OCI-LY1 (cell line): ENCODE results near the gene EPB41L2.

Source experiments
- H2AFZ ChIP-seq: fragments of 200-600 bp; sonication (generic), shearing (Covaris generic); 2 replicates; pipeline ENCODE4 v1.6.0; 2014; ENCODE audit warnings: antibody characterized with exemption, mild to moderate bottlenecking, low read length
- H3F3A ChIP-seq: fragments of 200-600 bp; sonication (generic), shearing (Covaris generic); 2 replicates; pipeline ENCODE4 v1.6.0; 2014; ENCODE audit warnings: mild to moderate bottlenecking, antibody characterized with exemption, low read length, moderate library complexity; ENCODE audit not compliant: insufficient read depth
- H3K27ac ChIP-seq: fragments of 200-600 bp; sonication (generic); 2 replicates; pipeline ENCODE4 v1.5.1; 2014; ENCODE audit warnings: low read length, mixed run types, mild to moderate bottlenecking, low read depth; ENCODE audit not compliant: poor library complexity, severe bottlenecking
- H3K27me3 ChIP-seq: fragments of 200-600 bp; sonication (generic); 2 replicates; pipeline ENCODE4 v1.6.0; 2014; ENCODE audit warnings: antibody characterized with exemption, mild to moderate bottlenecking, low read length, moderate library complexity; ENCODE audit not compliant: insufficient read depth
- H3K36me3 ChIP-seq: fragments of 200-600 bp; sonication (generic); 2 replicates; pipeline ENCODE4 v1.6.1; 2014; ENCODE audit warnings: mild to moderate bottlenecking, antibody characterized with exemption, low read length, moderate library complexity, mixed read lengths; ENCODE audit not compliant: insufficient read depth
- H3K4me1 ChIP-seq: fragments of 200-600 bp; sonication (generic); 2 replicates; pipeline ENCODE4 v1.5.1; 2014; ENCODE audit warnings: mild to moderate bottlenecking, low read length, moderate library complexity; ENCODE audit not compliant: insufficient read depth, severe bottlenecking
- H3K4me2 ChIP-seq: fragments of 200-600 bp; sonication (generic), shearing (Covaris generic); 2 replicates; pipeline ENCODE4 v1.6.1; 2014; ENCODE audit warnings: low read length
- H3K4me3 ChIP-seq: fragments of 200-600 bp; sonication (generic); 2 replicates; pipeline ENCODE4 v1.5.1; 2014; ENCODE audit warnings: low read length, low read depth, mild to moderate bottlenecking, mixed read lengths; ENCODE audit not compliant: poor library complexity, severe bottlenecking
- H3K79me2 ChIP-seq: fragments of 200-600 bp; shearing (Covaris generic); 2 replicates; pipeline ENCODE4 v1.6.1; 2016; ENCODE audit warnings: mixed run types, low read length, mixed read lengths; ENCODE audit not compliant: insufficient read depth
- H3K9ac ChIP-seq: fragments of 200-600 bp; sonication (generic), shearing (Covaris generic); 2 replicates; pipeline ENCODE4 v1.6.1; 2014; ENCODE audit warnings: mild to moderate bottlenecking, low read length, mixed read lengths
- H3K9me2 ChIP-seq: fragments of 200-600 bp; sonication (generic), shearing (Covaris generic); 2 replicates; pipeline ENCODE4 v1.6.1; 2014; ENCODE audit warnings: low read depth, mild to moderate bottlenecking, low read length, mixed read lengths
- H3K9me3 ChIP-seq: fragments of 200-600 bp; shearing (Covaris generic); 2 replicates; pipeline ENCODE4 v1.6.1; 2014; ENCODE audit warnings: low read length, mixed read lengths
- H4K20me1 ChIP-seq: fragments of 200-600 bp; sonication (generic), shearing (Covaris generic); 2 replicates; pipeline ENCODE4 v1.6.0; 2016; ENCODE audit warnings: mild to moderate bottlenecking, low read length; ENCODE audit not compliant: insufficient read depth
- CTCF ChIP-seq: fragments of 200-600 bp; sonication (generic), shearing (Covaris generic); IDR thresholded peaks from 2 replicates; pipeline ENCODE4 v1.5.1; 2017; ENCODE audit warnings: mild to moderate bottlenecking, antibody characterized with exemption, low read length, moderate library complexity, mixed read lengths
- EZH2 ChIP-seq: fragments of 200-600 bp; sonication (generic), shearing (Covaris generic); IDR thresholded peaks from 2 replicates; pipeline ENCODE4 v1.8.0; 2017; ENCODE audit warnings: borderline replicate concordance, mixed run types, mild to moderate bottlenecking, antibody characterized with exemption, low read length, moderate library complexity, mixed read lengths

The EPB41L2 gene

DNA sequence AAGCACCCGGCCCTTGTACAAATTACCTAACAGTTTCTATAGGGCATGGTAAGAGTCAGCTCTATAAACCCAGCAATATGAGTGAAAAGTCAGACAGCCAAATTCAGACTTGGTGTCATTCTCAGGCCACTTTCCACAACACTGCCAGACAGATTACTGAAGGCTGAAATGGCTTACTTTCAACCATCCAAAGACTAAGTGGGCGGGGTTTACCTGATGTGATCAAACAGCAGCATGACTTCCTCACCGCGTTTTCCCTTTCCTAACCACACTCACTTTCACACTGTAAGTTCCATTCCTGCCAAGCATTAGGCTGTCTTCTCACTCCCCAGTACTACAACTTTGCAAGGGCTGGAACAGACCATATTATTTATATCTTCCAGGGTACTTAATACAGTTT, 149.9 kb downstream of the EPB41L2 start:
- H3F3A ChIP-seq = no peaks in the 10 kb centered on the region
- no peak overlapping the region for H3K9ac ChIP-seq
- H3K4me3 ChIP-seq = no peak overlapping the region
- H3K9me3 ChIP-seq = no peaks in the 10 kb centered on the region
- no peaks in the 10 kb centered on the region for H3K4me1 ChIP-seq
- TF ChIP-seq EZH2 (no peak), CTCF (no peak)
- no peaks in the 10 kb centered on the region for H3K79me2 ChIP-seq
- H3K27me3 ChIP-seq = no peaks in the 10 kb centered on the region
- no peaks in the 10 kb centered on the region for H3K9me2 ChIP-seq
- H3K4me2 ChIP-seq = no peak overlapping the region
- no peak overlapping the region for H3K27ac ChIP-seq
- no peaks in the 10 kb centered on the region for H3K36me3 ChIP-seq
- H2AFZ ChIP-seq = no peak overlapping the region
- no peaks in the 10 kb centered on the region for H4K20me1 ChIP-seq

- Histone ChIP-seq H3K27ac (no peak overlapping the region), H3K9me2 (no peaks in the 10 kb centered on the region), H4K20me1 (no peaks in the 10 kb centered on the region), H3K4me1 (no peaks in the 10 kb centered on the region), H3K4me2 (no peak overlapping the region), H3K4me3 (no peak overlapping the region), H3K9me3 (no peaks in the 10 kb centered on the region), H2AFZ (no peak overlapping the region), H3K27me3 (no peaks in the 10 kb centered on the region), H3K9ac (no peak overlapping the region), H3K36me3 (no peaks in the 10 kb centered on the region), H3F3A (no peaks in the 10 kb centered on the region), H3K79me2 (no peaks in the 10 kb centered on the region)
- no peak for TF ChIP-seq CTCF
- TF ChIP-seq EZH2 = no peak
These were observed 150.6 kb downstream of the EPB41L2 start for GRCh38 chr6:130912434-130912833.

DNA sequence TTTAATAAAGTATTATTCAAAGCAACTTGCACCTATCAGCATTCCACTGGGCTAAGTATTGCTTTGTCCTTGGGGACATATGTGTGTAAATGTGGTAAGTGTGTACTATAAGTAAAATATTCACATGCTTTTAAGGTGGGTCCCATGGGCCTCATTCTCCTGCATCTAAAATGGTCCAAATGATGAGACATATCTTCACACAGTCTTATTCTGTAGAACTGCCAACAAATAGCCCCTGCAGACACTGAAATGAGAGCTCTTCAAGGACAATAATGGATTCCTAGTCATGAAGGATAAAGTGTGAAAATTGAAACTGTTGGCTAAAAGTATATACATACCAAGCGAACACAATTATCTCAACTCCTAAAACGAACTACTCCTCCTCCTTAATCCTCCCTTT, 154.1 kb downstream of the EPB41L2 start:
- H3K9ac ChIP-seq = no peak overlapping the region
- TF ChIP-seq EZH2 = no peak
- no peak for TF ChIP-seq CTCF
- no peaks in the 10 kb centered on the region for H3K9me2 ChIP-seq
- no peak overlapping the region for H3K4me2 ChIP-seq
- H3K27me3 ChIP-seq = no peaks in the 10 kb centered on the region
- H2AFZ ChIP-seq = no peak overlapping the region
- H3K4me1 ChIP-seq = no peaks in the 10 kb centered on the region
- no peaks in the 10 kb centered on the region for H4K20me1 ChIP-seq
- no peaks in the 10 kb centered on the region for H3F3A ChIP-seq
- H3K79me2 ChIP-seq = no peaks in the 10 kb centered on the region
- H3K36me3 ChIP-seq = no peaks in the 10 kb centered on the region
- H3K4me3 ChIP-seq = no peak overlapping the region
- no peak overlapping the region for H3K27ac ChIP-seq
- no peaks in the 10 kb centered on the region for H3K9me3 ChIP-seq
